ENCODE measurements around the gene RAB7A. TPM values are rescaled to one million over a fixed set of nuclear protein-coding genes. Genes with fewer than 3 reads are reported as not detected.
A peak's percentile ranks its signal among the peaks of the same experiment; 100 is the strongest.

Gene RAB7A
- polyA plus RNA-seq, 3 donors, result 231 to 259 (median 256) TPM

DNA sequence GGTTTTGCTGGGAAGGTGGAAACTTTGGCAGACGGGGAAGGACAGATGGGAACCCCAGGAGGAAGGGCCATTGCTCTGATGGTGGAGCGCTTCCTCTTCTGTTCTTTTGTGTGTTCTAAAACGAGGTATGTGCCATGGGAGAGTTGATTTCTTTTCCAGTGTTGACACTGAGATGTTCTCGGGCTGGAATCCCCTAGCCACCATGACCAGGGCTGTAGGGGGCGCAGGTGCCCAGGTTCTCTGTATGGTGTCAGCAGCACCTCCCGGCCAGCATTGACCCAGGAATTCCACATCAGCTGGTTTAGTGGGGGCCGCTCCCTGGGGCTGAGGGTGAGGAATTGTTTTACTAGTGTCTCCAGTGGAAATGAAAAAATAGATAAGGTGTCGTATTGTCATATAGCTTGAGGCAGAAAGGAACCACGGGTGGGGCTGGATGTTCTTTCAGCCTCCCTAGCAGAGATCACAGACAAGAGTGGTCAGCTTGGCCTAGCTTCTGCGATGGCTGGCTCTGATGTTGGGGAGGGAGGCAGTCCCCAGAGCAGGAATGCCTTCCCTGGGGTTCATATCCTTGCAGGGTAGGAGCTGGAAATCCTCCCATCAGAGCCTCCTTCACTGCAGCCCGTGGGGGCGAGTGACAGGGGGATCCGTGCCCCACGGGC is 119.3 kb downstream of the RAB7A start:
- peak; percentile 28 for DNase-seq

DNA sequence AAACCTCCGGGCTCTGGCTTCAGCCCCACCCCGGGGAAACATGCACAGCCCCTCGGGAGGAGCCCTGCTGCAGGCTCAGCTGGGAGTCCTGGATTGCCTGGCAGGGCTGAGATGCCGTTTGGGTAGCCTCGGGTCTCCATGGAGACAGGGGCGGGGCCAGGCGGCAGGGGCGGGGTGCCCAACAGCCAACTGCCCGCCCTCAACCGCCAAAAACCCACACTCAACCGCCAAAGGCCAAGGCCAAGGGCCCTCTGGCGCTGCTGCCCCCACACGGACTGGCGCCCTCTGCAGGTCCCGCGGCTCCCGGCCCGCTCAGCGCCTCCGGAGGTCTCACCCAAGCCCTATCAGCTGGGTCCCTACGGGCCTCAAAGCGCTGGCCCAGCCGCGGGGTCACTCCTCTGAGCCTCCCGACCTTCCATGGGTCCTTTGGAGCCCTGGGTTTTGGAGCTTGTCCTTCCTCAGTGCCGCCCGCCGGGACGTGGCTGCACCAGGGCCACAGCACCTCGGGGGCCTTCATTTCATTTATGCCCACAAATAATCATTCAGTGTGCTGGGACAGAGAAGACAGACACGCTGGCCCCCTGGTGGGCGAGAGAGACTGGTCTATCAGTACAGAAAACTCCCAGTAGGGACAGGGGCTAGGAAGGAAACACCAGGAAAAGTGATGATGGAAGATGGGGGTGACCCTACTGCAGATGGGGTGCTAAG is 119.9 kb downstream of the RAB7A start:
- peak; percentile 72 for DNase-seq

DNA sequence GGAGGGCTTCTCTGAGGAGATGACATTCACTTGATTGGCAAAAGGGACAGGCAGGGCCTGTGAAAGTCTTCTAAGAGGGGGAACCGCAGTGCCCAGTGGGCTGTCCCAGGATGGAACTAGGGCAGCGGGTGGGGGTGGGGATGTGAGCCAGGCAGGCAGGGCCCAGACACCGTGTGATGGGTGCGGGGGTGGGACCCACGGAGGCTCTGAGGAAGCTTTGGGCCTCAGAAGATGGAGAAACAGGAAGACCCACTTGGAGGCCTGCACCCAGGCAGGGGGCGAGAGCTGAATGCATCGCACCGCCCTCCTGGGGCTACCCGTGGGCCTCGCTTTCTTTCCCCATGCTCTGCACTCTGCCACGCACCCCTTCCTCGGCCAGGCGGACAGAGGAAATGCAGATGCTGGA is 120.5 kb downstream of the RAB7A start:
- no peak for DNase-seq

DNA sequence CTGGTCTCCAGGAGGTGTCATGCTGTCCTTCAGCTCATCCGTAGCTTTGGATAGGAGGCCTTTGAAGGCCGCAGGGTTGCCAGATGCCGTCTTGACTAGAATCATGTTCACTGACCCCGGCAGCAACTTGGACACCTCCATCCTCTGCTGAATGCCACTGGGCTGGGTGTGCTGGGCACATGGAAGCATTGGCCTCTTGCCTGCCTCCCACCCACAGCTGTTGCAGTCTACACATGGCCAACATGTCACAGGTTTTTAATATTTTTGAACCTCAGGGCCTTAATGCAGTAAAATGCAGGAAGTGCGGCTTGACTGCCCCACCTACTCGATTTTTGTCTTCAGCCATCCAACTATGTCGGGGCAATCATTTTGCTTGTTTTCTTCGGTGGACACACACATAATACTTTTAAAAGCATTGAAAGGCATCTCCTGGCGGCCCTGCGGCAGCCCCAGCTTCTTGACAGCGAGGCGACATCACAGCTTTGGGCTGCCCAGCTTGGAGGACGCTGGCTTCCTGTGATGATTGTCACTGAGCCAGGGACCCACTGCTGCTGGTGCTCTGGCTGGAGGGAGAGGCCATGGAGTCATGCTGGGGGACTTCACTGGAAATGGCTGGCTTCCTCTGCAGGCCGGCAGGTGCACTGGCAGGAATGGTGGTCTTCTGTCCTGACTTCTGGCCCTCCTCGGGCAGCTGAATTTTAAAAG is 121.8 kb downstream of the RAB7A start:
- DNase-seq, result no peak

DNA sequence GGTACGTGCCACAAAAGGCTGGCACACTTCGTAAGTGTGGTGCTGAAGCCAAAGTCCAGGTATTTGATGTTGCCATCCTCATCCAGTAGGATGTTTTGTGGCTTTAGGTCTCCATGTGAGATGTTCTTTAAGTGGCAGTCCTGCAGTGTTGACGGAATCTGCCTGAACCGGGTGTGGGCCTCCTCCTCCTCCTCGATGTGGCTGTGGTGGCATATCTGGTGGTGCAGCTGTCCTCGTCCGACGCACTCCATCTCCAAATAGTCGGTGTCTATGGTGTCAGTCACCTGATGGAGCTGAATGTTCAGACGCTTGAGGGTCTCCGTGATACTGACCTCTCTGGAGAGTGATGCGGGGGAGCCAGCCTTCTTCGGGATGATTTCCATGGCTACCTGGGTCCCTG is 123.0 kb downstream of the RAB7A start:
- no peak for DNase-seq

DNA sequence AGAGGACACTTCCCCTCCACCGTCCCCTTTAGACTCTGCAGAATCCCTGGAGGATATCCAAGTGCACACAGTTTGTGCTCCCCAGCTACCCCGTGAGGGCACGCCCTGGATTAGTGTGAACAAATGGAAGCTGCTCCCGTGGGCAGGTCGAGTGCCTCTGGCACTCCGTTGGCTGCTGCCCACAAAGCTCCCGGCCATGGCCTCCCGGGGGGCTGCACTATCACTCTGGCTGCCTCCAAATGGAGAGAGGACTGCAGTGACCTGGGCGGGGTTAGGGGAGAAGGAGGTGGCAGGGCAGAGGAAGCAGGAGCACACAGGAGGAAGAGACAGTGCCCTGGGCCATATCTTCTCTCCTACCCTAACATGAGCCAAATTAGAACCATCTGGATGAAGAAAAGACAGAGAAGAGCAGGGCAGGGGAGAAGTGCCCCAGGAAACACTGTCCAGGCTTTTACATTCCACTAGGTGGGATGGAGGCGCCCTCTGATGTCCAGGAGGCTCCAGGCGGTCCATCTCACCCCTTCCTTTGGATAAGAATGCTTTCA is 124.0 kb downstream of the RAB7A start:
- DNase-seq, result no peak

DNA sequence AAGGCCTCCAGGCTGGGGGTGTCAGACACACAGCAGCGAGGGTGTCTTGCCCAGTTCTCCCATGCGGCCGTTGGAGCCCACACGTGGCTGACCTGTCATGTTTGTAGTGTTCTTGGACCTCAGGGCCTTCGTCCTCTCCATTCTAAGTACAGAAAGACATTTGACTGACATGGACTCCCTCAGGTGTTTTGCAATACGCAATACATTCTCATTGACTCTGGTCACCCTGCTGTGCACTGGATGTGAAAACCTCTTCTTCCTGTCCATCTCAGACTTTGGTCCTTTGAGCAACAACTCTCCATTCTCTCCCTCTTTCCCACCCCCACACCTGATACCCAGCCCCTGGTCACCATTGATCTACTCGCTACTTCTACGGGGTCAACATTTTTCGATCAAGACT is 124.6 kb downstream of the RAB7A start:
- DNase-seq, result no peak

DNA sequence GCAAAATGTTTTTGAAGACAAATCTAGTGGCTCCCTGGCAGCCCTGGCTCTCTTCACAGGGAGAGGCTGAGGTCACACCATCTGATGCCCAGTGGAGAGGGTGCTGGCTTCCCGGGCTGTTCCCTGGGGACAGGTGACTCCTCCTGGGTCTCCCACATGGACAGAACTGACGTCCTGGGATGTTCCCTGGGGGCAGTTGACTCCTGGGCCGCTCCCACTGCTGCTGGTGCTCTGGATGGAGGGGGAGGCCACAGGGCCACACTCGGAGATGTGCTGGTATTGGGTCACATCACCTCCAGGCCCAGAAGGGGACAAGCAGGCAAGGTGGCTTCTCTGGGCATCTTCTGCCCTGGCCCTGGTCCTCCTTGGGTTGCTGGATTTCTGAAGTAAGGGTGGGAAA is 125.6 kb downstream of the RAB7A start:
- DNase-seq, result no peak

DNA sequence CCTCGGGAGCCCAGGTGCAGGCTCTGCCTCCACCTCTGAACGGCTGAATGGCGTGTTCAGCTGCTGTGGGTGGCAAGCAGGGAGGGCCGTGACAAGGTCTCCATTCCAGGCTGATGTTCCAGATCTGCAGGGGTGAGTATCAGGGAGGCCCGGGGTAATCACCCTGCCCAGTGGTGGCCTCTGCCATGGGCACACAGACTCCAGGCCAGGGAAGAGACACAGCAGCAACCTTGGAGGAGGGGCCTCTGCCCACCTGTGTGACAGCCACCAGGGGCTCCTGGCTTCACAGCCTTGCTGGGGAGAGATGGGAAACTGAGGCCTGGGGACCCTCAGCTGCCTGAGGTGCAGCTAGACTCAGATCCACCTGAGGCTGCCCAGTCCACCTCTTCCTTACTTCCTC is 127.8 kb downstream of the RAB7A start:
- DNase-seq, result no peak

DNA sequence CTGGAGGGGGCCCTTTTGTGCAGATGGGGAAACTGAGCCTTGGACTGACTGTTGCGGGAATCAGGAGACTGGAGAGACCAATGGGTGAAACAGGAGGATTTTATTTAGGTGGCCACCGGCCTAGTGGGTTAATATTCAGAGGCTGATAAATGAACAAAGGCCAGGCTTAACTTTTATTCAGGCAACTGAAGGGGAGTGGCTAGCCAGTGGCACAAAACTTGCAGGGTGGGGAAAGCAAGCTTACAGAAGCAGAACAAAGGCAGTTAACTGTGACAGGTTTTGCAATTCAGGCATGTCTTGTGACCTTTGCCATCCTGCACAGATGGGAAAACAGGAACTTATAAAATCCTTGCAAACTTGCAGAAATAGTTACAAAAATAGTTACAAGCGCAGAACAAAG is 128.5 kb downstream of the RAB7A start:
- no peak for DNase-seq

DNA sequence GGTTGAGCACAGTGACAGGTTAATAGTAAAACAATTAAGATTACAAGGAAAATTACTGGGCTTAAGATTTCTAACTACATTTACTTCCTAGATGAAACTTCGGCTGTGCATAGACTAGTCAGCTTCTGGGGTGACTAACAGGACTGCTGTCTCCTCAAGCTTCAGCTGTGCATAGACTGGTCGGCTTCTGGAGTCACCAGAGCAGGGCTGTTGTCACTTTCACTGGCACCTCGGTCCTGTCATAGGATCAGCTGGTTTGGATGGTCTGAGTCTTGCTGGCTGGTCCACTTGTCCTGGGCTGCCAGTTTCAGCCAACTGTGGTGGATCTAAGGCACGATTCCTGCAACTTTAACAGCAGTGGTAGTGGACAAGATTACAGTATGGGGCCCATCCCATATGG is 129.6 kb downstream of the RAB7A start:
- DNase-seq, result no peak

DNA sequence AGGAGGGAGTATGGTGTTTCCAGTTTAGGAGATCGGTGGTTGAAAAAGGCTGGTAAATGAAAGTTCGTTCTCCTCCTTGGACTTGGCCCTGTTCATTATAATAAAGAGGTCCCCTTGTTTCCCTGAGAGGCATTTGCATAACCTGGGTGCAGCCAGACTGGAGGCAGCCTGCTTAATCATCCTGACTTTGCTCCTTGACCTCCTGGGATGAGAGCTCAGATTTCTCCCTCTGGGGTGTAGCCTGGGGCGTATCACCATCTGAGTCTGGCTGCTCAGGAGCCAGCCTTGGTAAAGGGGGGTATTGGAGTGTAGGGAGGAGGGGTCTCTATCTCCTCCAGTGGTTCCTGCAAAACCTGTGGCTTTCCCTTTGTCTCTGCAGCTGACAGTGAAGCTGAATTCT is 132.2 kb downstream of the RAB7A start:
- no peak for DNase-seq

DNA sequence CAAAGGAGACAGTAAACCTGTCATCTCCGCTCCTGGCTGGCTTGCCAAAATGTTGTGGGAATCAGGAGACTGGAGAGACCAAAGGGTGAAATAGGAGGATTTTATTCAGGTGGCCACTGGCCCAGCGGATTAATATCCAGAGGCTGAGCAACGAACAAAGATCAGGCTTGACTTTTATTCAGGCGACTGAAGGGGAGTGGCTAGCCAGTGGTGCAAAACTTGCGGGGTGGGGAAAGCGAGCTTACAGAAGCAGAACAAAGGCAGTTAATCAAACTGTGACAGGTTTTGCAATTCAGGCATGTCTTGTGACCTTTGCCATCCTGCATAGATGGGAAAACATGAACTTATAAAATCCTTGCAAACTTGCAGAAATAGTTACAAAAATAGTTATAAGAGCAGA is 133.6 kb downstream of the RAB7A start:
- DNase-seq, result no peak

DNA sequence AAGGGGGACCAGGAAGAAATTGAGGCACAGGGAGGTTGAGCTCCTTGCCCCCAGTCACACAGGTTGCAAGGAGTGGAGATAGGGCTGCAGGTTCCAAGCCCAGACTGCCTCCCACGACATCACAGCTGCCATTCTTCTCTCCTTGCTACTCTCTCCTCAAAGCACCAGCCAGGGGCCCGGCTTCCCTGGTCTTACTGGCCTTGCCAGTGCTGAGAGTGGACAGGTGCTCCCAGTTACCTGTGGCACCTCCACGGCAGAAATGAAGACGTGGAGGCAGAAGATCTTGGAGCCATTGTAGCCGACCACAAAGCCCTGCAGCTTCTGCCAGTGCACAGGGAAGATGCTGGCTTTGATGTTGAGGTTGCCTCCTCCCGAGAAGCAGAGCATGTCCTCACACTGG is 135.5 kb downstream of the RAB7A start:
- DNase-seq, result no peak

DNA sequence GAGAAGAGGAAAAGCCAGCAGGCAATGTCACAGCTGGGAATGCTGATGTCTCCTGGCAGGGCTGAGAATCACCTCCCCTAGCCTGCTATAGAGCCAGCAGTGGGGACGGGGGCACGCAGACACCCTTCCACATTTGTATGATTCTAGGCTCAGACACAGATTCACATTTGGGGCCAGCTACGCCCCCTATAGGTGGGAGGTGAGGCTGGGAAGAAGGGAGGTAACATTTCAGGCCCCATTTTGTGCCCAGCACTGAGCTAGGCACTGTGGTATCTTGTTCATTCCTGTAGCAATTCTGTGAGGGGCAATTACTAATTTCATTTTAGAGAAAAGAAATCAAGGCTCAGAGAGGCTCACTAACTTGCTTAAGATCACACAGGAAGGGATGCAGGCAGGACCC is 137.6 kb downstream of the RAB7A start:
- no peak for DNase-seq

Other genes with a start within 250 kb of the RAB7A start
- 10 to 100 TPM; 33.8 to 50.6 (median 46.3) TPM for gene GATA2, start 233.0 kb upstream of the RAB7A start, polyA plus RNA-seq (ENCODE audit: insufficient read length in 3 of 3)
- 100 to 1,000 TPM; 208 to 217 (median 215) TPM for gene RPN1, start 75.4 kb upstream of the RAB7A start, polyA plus RNA-seq (ENCODE audit: insufficient read length in 3 of 3)
- gene ACAD9, start 153.4 kb downstream of the RAB7A start, polyA plus RNA-seq (ENCODE audit: insufficient read length in 3 of 3), result 10 to 100 TPM; 35.6 to 47.3 (median 46.6) TPM

Measured in renal pelvis (tissue), 4 donors.